Measurements from ENCODE around the gene RBBP7. TPM values are rescaled to one million over a fixed set of nuclear protein-coding genes. Genes with fewer than 3 reads are reported as not detected.

The RBBP7 gene
- total RNA-seq, 3 donors from 2014 or later: 79.3 to 89.5 (median 86.4) TPM

DNA sequence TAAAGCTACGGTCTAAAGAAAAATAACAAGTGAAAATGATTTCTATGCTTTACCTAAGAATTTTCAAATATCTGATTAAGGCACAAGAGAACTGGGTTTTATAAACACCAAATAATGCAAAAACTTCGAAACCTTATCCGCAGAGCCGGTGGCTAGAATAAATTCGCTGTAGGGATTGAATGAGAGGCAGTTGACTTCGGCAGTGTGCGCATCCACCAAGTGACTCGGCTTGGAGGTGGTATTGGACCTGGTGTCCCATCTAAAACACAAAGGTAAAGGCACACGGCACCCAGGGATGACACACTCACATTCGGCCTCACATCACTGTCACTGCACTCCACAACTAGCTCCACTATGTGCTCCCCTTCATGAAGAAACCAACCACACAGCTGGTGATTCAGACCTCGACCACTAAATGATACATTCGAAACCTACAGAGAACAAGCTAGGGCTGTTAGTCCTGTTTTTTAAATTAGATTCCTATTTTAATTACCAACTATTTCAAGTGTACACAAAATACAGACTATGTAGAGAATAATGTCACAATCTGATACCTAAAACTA, 17.5 kb downstream of the RBBP7 start:
- Histone ChIP-seq H3K4me1 (no peaks in the 10 kb centered on the region), H3K9me3 (no peaks in the 10 kb centered on the region), H3K4me3 (no peak overlapping the region), H3K27ac (no peak overlapping the region), H3K36me3 (no peaks in the 10 kb centered on the region), H3K27me3 (peaks cover 0 to 30% of the 10 kb centered on the region in 2 donors)
- no peak for DNase-seq (ENCODE audit: low spot score in 2 of 2)
- TF ChIP-seq POLR2A (IDR thresholded peaks at IDR 0.05): no peak
- TF ChIP-seq, protein P1, sequence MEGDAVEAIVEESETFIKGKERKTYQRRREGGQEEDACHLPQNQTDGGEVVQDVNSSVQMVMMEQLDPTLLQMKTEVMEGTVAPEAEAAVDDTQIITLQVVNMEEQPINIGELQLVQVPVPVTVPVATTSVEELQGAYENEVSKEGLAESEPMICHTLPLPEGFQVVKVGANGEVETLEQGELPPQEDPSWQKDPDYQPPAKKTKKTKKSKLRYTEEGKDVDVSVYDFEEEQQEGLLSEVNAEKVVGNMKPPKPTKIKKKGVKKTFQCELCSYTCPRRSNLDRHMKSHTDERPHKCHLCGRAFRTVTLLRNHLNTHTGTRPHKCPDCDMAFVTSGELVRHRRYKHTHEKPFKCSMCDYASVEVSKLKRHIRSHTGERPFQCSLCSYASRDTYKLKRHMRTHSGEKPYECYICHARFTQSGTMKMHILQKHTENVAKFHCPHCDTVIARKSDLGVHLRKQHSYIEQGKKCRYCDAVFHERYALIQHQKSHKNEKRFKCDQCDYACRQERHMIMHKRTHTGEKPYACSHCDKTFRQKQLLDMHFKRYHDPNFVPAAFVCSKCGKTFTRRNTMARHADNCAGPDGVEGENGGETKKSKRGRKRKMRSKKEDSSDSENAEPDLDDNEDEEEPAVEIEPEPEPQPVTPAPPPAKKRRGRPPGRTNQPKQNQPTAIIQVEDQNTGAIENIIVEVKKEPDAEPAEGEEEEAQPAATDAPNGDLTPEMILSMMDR (IDR thresholded peaks at IDR 0.05): no peak
- TF ChIP-seq POLR2AphosphoS5 (IDR thresholded peaks at IDR 0.05): no peak
- intact Hi-C loops (cut with DNase I; ENCODE audit: low total_unique reads): no loop called here

DNA sequence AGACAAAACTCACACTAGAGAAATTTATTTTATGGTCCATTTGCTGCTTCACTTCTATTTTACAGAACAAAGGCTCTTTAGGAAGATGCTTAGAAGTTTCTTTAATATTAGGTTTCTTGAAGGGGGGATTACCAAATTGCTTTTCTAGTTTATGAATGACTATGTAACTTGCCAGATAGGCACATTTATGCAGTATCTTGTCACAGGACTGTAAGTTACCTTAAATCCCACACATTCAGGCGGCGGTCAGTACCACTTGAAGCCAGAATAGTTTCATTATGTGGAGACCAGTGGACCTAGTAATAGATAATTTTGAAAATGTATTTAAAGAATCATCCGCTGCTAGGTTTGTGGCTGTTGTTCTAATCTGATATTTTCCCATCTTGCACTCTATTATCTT, 18.3 kb downstream of the RBBP7 start:
- H3K9me3 ChIP-seq: no peaks in the 10 kb centered on the region
- H3K4me1 ChIP-seq: no peaks in the 10 kb centered on the region
- TF ChIP-seq, protein P1 (IDR thresholded peaks at IDR 0.05): no peak
- TF ChIP-seq POLR2A (IDR thresholded peaks at IDR 0.05): no peak
- TF ChIP-seq POLR2AphosphoS5 (IDR thresholded peaks at IDR 0.05): no peak
- peaks cover 0 to 24% of the 10 kb centered on the region in 2 donors for H3K27me3 ChIP-seq
- DNase-seq (ENCODE audit: low spot score in 2 of 2): no peak
- H3K4me3 ChIP-seq: no peak overlapping the region
- intact Hi-C loops (cut with DNase I; ENCODE audit: low total_unique reads): no loop called here
- no peaks in the 10 kb centered on the region for H3K36me3 ChIP-seq
- no peak overlapping the region for H3K27ac ChIP-seq

DNA sequence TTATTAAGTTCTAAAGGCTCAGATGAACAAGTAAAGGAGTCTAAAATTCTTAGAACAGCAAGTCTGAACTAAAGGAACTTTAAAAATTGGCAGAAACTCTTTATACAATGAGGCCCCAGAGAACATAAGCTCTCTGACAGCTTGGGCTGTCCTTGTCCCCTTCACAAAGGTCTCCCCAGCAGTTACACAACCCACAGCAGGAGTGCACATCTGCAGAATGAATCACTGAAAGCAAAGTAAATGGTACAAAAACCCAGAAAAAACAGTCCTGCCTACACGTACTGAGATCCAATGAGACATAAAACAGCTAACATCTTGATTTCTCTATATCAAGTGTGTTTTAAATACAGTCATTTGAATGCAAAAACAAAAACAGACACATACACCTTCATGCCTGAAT, 18.7 kb downstream of the RBBP7 start:
- H3K27ac ChIP-seq: no peak overlapping the region
- no peak overlapping the region for H3K4me3 ChIP-seq
- H3K36me3 ChIP-seq: no peaks in the 10 kb centered on the region
- H3K27me3 ChIP-seq: peaks cover 0 to 24% of the 10 kb centered on the region in 2 donors
- no peaks in the 10 kb centered on the region for H3K9me3 ChIP-seq
- intact Hi-C loops (cut with DNase I; ENCODE audit: low total_unique reads): no loop called here
- no peaks in the 10 kb centered on the region for H3K4me1 ChIP-seq
- no peak for DNase-seq (ENCODE audit: low spot score in 2 of 2)
- TF ChIP-seq POLR2AphosphoS5 (IDR thresholded peaks at IDR 0.05) (no peak), POLR2A (IDR thresholded peaks at IDR 0.05) (no peak)
- TF ChIP-seq, protein P1 (IDR thresholded peaks at IDR 0.05): no peak

DNA sequence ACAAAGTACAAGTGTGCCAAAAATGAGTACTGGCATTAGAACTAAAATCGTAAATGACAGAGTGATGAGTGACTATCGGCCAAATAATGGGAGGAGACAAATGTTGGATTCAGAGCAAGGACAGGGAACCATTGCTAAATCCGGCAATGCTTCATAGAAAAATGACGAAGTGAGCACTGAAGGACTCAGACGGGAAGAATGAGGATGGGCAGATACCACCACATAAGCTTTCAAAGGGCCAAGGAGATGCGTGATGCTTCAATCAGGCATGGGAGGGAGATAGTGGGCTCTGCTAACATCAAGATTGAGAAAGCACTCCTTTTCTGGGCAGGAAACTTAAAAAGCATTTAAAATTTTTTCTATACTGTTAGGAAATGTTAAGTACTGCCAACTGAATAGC, 21.6 kb downstream of the RBBP7 start:
- intact Hi-C loops (cut with DNase I; ENCODE audit: low total_unique reads): no loop called here
- Histone ChIP-seq H3K27me3 (peaks cover 0 to 12% of the 10 kb centered on the region in 2 donors), H3K4me3 (no peak overlapping the region), H3K36me3 (peaks cover 6% of the 10 kb centered on the region), H3K27ac (no peak overlapping the region), H3K9me3 (no peaks in the 10 kb centered on the region), H3K4me1 (no peaks in the 10 kb centered on the region)
- TF ChIP-seq, protein P1 (IDR thresholded peaks at IDR 0.05): no peak
- TF ChIP-seq POLR2A (IDR thresholded peaks at IDR 0.05) (no peak), POLR2AphosphoS5 (IDR thresholded peaks at IDR 0.05) (no peak)
- no peak for DNase-seq (ENCODE audit: low spot score in 2 of 2)

DNA sequence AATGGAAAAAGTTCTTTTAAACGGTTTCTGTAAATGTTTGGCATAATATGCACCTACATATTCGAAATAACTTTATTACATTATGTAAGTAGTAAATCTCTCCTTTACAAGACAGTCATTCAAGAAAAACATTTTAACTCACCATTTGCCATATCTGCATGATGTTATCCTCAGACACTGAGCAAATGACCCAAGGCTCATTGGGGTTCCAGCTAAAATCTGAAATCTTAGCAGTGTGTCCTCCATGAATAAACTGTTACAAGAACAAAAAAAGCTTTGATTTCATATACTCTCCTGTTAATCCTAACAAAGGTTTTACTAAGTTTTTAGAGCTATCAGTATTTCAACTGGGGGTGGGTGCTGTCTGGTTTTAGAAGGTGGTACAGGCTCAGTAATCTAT, 24.5 kb downstream of the RBBP7 start:
- TF ChIP-seq POLR2AphosphoS5 (IDR thresholded peaks at IDR 0.05) (no peak), POLR2A (IDR thresholded peaks at IDR 0.05) (no peak)
- TF ChIP-seq, protein P1 (IDR thresholded peaks at IDR 0.05): no peak
- Histone ChIP-seq H3K9me3 (no peaks in the 10 kb centered on the region), H3K4me1 (no peaks in the 10 kb centered on the region), H3K36me3 (peaks cover 6% of the 10 kb centered on the region), H3K27me3 (peaks cover 0 to 12% of the 10 kb centered on the region in 2 donors), H3K4me3 (no peak overlapping the region), H3K27ac (no peak overlapping the region)
- intact Hi-C loops (cut with DNase I; ENCODE audit: low total_unique reads): no loop called here
- DNase-seq (ENCODE audit: low spot score in 2 of 2): no peak
